ENCODE data around the gene DPP3.

GRCh38 chr11:66468691-66469090 is 11.5 kb upstream of the DPP3 start:
- TF ChIP-seq CTCF (IDR thresholded peaks at IDR 0.05) (no peak), POLR2A (IDR thresholded peaks at IDR 0.05) (no peak)

All from adrenal gland (tissue), 5 donors.